A549 treated with CpdA at 1 μM for 4 hours (cell line): ENCODE results near the gene KCTD5. TPM values are rescaled to one million over a fixed set of nuclear protein-coding genes. Genes with fewer than 3 reads are reported as not detected.

Experiments used
- total RNA-seq: library from RNA; stranded (reverse); fragments of 200-300 nt; extraction: Qiagen RNA extraction; gene quantifications from 5 replicates; pipeline ENCODE4 v1.2.3, GENCODE V29; 2022; ENCODE audit warnings: low read depth

Gene KCTD5
- total RNA-seq: 37.7 to 45.1 TPM (median 42.1 TPM) in 5 replicates

DNA sequence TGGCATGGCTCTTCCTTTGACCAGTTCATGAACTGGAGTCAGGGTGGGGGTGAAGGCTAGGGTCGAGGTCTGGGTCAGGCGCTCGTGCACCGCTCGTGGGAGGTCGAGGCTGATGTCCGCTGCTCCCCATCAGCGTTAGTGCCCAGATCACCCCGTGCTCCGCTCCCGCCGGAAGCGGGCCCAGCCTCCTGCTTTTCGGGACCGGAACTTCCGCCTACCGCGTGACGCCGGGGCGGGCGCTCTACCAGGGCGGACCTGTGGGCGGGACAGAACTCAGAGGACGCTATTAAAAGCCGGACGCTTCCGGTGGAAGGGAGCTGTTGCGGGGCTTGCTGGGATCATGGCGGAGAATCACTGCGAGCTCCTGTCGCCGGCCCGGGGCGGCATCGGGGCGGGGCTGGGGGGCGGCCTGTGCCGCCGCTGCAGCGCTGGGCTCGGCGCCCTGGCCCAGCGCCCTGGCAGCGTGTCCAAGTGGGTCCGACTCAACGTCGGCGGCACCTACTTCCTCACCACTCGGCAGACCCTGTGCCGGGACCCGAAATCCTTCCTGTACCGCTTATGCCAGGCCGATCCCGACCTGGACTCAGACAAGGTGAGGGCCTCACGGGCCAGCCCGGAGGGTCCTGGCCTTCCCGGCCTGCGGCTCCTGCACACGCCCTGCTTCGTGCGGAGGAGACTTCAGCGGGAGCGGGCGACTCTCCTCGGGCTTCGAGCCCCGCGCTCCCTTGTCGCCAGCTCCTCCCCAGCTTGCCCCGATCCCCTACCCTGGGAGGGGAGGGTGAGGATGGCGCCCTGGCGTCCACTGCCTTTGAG lies at the start of gene KCTD5:
TSS of gene KCTD5 (plus strand) at position 315 of the 813 bp plus-strand sequence. CDS start at position 341, 26 bp downstream.

DNA sequence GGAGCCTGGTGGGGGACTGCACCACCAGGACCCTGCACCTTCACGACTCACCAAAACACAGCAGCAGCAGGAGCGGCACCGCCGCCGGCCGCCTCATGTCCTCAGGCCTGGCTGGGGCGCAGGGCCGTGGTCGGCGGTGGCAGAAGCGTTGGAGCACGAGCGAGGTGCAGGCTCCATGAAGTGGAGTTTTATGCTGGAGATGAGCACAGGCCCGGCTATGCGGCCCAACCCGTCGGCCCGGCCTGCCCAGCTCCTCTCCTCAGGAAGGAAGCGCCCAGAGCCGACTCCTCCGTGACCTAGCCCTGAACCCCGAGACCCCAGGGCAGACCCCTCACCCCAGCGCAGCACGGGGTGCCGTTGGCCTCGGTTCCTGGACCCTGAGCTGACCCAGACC lies 37.7 kb downstream of the KCTD5 start, which contains the start of gene PRSS27:
TSS of gene PRSS27 (minus strand) at position 161 of the 394 bp plus-strand sequence. CDS start at position 97, 64 bp downstream.

DNA sequence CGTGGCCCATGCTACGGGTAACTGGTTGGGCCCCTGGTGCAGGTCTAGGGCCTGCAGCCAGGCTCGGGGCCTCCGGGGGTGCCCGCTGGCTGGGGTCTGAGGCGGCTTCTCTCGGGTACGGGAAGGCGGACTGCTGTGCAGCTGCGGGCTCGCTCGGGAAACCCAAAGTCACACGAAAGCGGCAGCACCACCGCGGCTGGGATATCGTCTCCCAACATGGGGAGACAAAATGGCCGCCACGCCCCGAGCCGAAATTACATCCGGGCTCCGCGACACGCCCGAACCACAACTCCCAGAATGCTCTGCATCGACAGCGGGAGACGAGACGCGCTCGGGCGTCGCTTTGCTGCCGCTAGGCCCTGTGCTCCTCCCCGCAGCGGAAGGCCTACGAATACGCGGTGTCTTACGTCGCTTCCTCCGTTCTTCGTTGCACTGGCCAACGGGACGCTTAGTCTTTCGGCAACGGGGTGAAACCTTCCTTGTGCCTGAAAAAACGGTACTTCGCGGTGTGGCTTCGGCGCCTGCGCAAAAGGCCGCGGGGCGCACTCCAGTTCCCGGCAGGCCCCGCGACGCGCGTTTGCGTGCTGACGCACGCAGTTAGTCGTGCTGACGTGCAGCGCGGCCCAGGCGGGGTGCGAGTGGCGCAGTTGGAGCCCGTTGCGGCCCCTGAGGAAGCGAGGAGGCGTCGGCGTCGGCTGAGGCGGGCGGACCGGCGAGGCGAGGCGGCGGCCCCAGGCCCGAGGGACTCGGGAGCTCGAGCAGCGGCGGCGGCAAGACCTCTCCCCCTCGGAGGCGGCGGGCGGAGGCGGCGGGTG lies 69.9 kb downstream of the KCTD5 start, which contains the start of gene SRRM2:
TSS of gene SRRM2 (plus strand) at position 604 of the 815 bp plus-strand sequence. CDS start 3,727 bp downstream, outside the sequence.

Other genes with a start within 250 kb of the KCTD5 start
- 18.3 to 23.7 TPM (median 21.3 TPM) in 5 replicates for gene TEDC2, start 222.4 kb upstream of the KCTD5 start, total RNA-seq
- 0.06 TPM in 1 of 5 replicates, not detected in the others for gene NTN3, start 211.2 kb upstream of the KCTD5 start, total RNA-seq
- 5.0 to 9.6 TPM (median 7.8 TPM) in 5 replicates for gene TBC1D24, start 207.4 kb upstream of the KCTD5 start, total RNA-seq
- gene ATP6V0C, start 168.6 kb upstream of the KCTD5 start, total RNA-seq: 139 to 302 TPM (median 247 TPM) in 5 replicates
- 20.0 to 27.6 TPM (median 23.5 TPM) in 5 replicates for gene AMDHD2, start 162.2 kb upstream of the KCTD5 start, total RNA-seq
- 0.08 TPM in 1 of 5 replicates, not detected in the others for gene CEMP1, start 151.1 kb upstream of the KCTD5 start, total RNA-seq
- 19.8 to 25.7 TPM (median 22.4 TPM) in 5 replicates for gene PDPK1, start 144.5 kb upstream of the KCTD5 start, total RNA-seq
- 1.0 to 1.6 TPM (median 1.3 TPM) in 5 replicates for gene PRSS27, start 37.7 kb downstream of the KCTD5 start, total RNA-seq
- 331 to 447 TPM (median 382 TPM) in 5 replicates for gene SRRM2, start 70.1 kb downstream of the KCTD5 start, total RNA-seq
- 414 to 506 TPM (median 472 TPM) in 5 replicates for gene ELOB, start 94.8 kb downstream of the KCTD5 start, total RNA-seq
- 0.03 TPM in 1 of 5 replicates, not detected in the others for gene PRSS33, start 105.0 kb downstream of the KCTD5 start, total RNA-seq
- gene PRSS41, start 115.9 kb downstream of the KCTD5 start, total RNA-seq: not detected in 5 replicates
- gene PRSS21, start 134.7 kb downstream of the KCTD5 start, total RNA-seq: 0.11 to 0.19 TPM (median 0.12 TPM) in 3 of 5 replicates, not detected in the others
- gene ZG16B, start 147.8 kb downstream of the KCTD5 start, total RNA-seq: 0.55 to 1.0 TPM (median 0.87 TPM) in 5 replicates
- gene PRSS22, start 175.6 kb downstream of the KCTD5 start, total RNA-seq: 2.3 to 3.6 TPM (median 2.7 TPM) in 5 replicates
- 46.2 to 58.3 TPM (median 52.7 TPM) in 5 replicates for gene FLYWCH2, start 200.7 kb downstream of the KCTD5 start, total RNA-seq
- 18.8 to 30.9 TPM (median 28.1 TPM) in 5 replicates for gene FLYWCH1, start 229.4 kb downstream of the KCTD5 start, total RNA-seq